HepG2 (cell line): ENCODE data around the gene SYNE1. TPM values are rescaled to one million over a fixed set of nuclear protein-coding genes. Genes with fewer than 3 reads are reported as not detected.

Experiments used
- ARNTL ChIP-seq: sonication (generic); formaldehyde crosslinking; IDR thresholded peaks from 2 replicates; pipeline ENCODE4 v1.4.0; 2020; ENCODE audit warnings: mild to moderate bottlenecking, missing genetic modification reagents
- ATRX ChIP-seq: sonication (generic); formaldehyde crosslinking; IDR thresholded peaks from 2 replicates; pipeline ENCODE4 v1.4.0; 2020; ENCODE audit warnings: missing genetic modification reagents, borderline replicate concordance
- CBX2 ChIP-seq, 2 experiments: fragments of 200-600 bp in 1 of 2; sonication (generic); formaldehyde crosslinking in 1 of 2; IDR thresholded peaks; 2 replicates each; pipeline versions ENCODE4 v1.7.0 to v1.8.1; 2018 to 2022; ENCODE audit warnings: low read depth in 2 of 2, low read length in 1 of 2, mild to moderate bottlenecking in 1 of 2, missing genetic modification reagents in 1 of 2
- CBX5 ChIP-seq: sonication (generic); formaldehyde crosslinking; IDR thresholded peaks from 2 replicates; pipeline ENCODE4 v1.4.0; 2020; ENCODE audit warnings: missing genetic modification reagents, borderline replicate concordance
- HMG20B ChIP-seq: conservative IDR thresholded peaks from 2 replicates; pipeline ENCODE4 v1.6.1; 2016; ENCODE audit warnings: missing genetic modification reagents, missing compliant biosample characterization
- KAT7 ChIP-seq: IDR thresholded peaks from 2 replicates; pipeline ENCODE4 v1.6.1; 2018; ENCODE audit warnings: borderline replicate concordance, missing compliant biosample characterization
- NCOA2 ChIP-seq: sonication (generic); formaldehyde crosslinking; IDR thresholded peaks from 2 replicates; pipeline ENCODE4 v1.8.0; 2022; ENCODE audit warnings: inconsistent platforms
- NCOA5 ChIP-seq: sonication (generic); formaldehyde crosslinking; IDR thresholded peaks from 2 replicates; pipeline ENCODE4 v1.4.0; 2020; ENCODE audit warnings: missing genetic modification reagents
- NFATC3 ChIP-seq: sonication (generic); formaldehyde crosslinking; IDR thresholded peaks from 2 replicates; pipeline ENCODE4 v1.5.1; 2020; ENCODE audit warnings: mild to moderate bottlenecking, missing genetic modification reagents
- SMAD1 ChIP-seq: sonication (generic); formaldehyde crosslinking; IDR thresholded peaks from 2 replicates; pipeline ENCODE4 v1.4.0; 2020; ENCODE audit warnings: missing genetic modification reagents, low read depth, mild to moderate bottlenecking, borderline replicate concordance
- THYN1 ChIP-seq: sonication (generic); formaldehyde crosslinking; IDR thresholded peaks from 2 replicates; pipeline ENCODE4 v1.8.1; 2023; ENCODE audit warnings: low read depth, mild to moderate bottlenecking, moderate library complexity, missing genetic modification reagents, borderline replicate concordance
- U2AF2 ChIP-seq: fragments of 200-400 bp; formaldehyde crosslinking; IDR thresholded peaks from 2 replicates; pipeline ENCODE4 v1.6.1; 2017; ENCODE audit warnings: low read depth, mild to moderate bottlenecking, low read length
- ZNF234 ChIP-seq: sonication (generic); formaldehyde crosslinking; conservative IDR thresholded peaks from 2 replicates; pipeline ENCODE4 v1.5.1; 2020; ENCODE audit warnings: mild to moderate bottlenecking, missing genetic modification reagents
- ZNF331 ChIP-seq: sonication (generic); formaldehyde crosslinking; IDR thresholded peaks from 2 replicates; pipeline ENCODE4 v1.4.0; 2020; ENCODE audit warnings: missing genetic modification reagents
- ZNF383 ChIP-seq: sonication (generic); formaldehyde crosslinking; IDR thresholded peaks from 2 replicates; pipeline ENCODE4 v1.4.0; 2020; ENCODE audit warnings: missing genetic modification reagents, mild to moderate bottlenecking, borderline replicate concordance
- ZNF747 ChIP-seq: sonication (generic); formaldehyde crosslinking; IDR thresholded peaks from 2 replicates; pipeline ENCODE4 v1.8.1; 2023; ENCODE audit warnings: missing genetic modification reagents, mild to moderate bottlenecking, borderline replicate concordance
- ZNF772 ChIP-seq: sonication (generic); formaldehyde crosslinking; IDR thresholded peaks from 2 replicates; pipeline ENCODE4 v1.5.0; 2020; ENCODE audit warnings: mild to moderate bottlenecking, missing genetic modification reagents
- polyA plus RNA-seq, 8 experiments: library from polyadenylated mRNA; depleted of rRNA in 3 of 8; stranded (reverse) in 7 of 8; unstranded in 1 of 8; fragments of >200 nt; fragmentation: Illumina TruSeq in 4 of 8; extraction: Trizol in 4 of 8; gene quantifications; 2 replicates each; pipeline versions ENCODE4 v1.2.1 to v1.2.3, GENCODE V29; 2011 to 2016; ENCODE audit warnings: low read depth in 4 of 8, missing spikeins in 1 of 8, mixed read lengths in 1 of 8; ENCODE audit not compliant: insufficient read depth in 1 of 8
- total RNA-seq, 5 experiments: library from RNA; depleted of rRNA; stranded (reverse); fragments of >200 nt; fragmentation: Illumina TruSeq; extraction: Trizol; gene quantifications; 2 replicates each; pipeline ENCODE4 v1.2.3, GENCODE V29; 2016; ENCODE audit warnings: low read depth in 1 of 5
- TF ChIP-seq, protein P1 (sequence below): sonication (generic); formaldehyde crosslinking; IDR thresholded peaks from 2 replicates; pipeline ENCODE4 v1.4.0; 2020; ENCODE audit warnings: mild to moderate bottlenecking, missing genetic modification reagents
- TF ChIP-seq, protein P2 (sequence below): sonication (generic); formaldehyde crosslinking; IDR thresholded peaks from 2 replicates; pipeline ENCODE4 v1.4.0; 2020; ENCODE audit warnings: mild to moderate bottlenecking, missing genetic modification reagents

The SYNE1 gene
- total and polyA plus RNA-seq, 2 of the 13 experiments (the other 11 are each of a cell fraction or from before 2014, with no cell fraction given): 5.5 to 15.9 TPM

DNA sequence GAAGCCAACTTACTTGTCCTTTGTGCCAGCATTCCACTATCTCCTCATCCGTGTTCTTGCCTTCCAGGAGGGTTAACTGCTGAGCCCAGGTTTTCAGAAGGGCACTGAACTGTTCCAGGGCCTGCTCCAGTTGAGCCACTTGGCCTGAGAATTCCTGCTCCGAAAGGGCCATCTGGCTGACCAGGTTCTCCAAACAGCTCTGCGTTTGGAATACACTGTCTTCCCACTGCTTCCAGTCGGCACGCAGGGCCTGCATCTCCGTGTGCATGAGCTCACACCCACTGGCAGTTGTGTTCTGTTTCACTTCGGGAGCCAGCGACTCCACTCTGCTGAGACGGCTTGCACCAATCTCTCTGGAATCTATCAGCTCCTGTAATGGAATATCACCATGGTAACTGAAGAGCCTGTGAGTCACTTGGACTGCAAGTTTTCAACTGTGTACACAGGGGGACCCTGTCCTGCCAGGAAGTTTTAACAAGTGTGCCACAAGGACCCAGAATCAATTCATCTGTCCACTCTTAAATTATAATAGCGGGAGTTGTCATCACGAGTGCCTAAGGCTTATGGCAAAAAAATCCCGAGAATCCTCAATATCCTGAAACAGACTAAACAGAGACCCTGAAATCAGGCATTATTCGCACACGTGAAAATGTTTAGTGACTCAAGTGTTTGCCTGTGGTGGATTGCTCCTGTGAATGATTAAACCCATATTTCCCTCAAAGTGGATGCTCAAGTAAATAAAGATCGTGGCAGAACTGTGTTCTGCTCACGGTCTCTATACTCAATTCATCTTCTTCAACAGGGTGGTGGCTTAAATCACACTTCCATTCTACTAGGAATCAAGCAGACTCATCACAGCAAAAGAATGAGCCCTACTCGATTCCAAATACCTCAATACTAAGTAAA lies 255.9 kb downstream of the SYNE1 start (continued):
- TF ChIP-seq KAT7 (CRISPR knock-in tag): no peak
- TF ChIP-seq NCOA2: no peak
- no peak for TF ChIP-seq NCOA5 (CRISPR knock-in tag)
- TF ChIP-seq CBX5 (CRISPR knock-in tag): peak; percentile 34; the same call in 1 of the 2 replicates
- no peak; the same call in 1 of the 2 replicates for TF ChIP-seq ZNF331 (CRISPR knock-in tag)
- no peak for TF ChIP-seq U2AF2
- TF ChIP-seq NFATC3 (CRISPR knock-in tag): peak; percentile 92
- TF ChIP-seq CBX2 (IDR thresholded peaks at IDR 0.05; ENCODE audit: low read depth, low read length): no peak
- peak; percentile 84; the same call in 1 of the 2 replicates for TF ChIP-seq CBX2 (CRISPR knock-in tag; IDR thresholded peaks at IDR 0.05; ENCODE audit: low read depth)
- peak; percentile 26; the same call in 1 of the 2 replicates for TF ChIP-seq SMAD1 (CRISPR knock-in tag)
- TF ChIP-seq ARNTL (CRISPR knock-in tag): no peak
- TF ChIP-seq HMG20B (CRISPR knock-in tag): no peak
- no peak for TF ChIP-seq THYN1 (CRISPR knock-in tag)
- TF ChIP-seq, protein P1, sequence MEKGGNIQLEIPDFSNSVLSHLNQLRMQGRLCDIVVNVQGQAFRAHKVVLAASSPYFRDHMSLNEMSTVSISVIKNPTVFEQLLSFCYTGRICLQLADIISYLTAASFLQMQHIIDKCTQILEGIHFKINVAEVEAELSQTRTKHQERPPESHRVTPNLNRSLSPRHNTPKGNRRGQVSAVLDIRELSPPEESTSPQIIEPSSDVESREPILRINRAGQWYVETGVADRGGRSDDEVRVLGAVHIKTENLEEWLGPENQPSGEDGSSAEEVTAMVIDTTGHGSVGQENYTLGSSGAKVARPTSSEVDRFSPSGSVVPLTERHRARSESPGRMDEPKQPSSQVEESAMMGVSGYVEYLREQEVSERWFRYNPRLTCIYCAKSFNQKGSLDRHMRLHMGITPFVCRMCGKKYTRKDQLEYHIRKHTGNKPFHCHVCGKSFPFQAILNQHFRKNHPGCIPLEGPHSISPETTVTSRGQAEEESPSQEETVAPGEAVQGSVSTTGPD: no peak
- no peak for TF ChIP-seq ZNF383 (CRISPR knock-in tag)
- TF ChIP-seq ZNF772 (CRISPR knock-in tag): peak; percentile 41; the same call in 1 of the 2 replicates
- no peak for TF ChIP-seq ZNF234
- TF ChIP-seq ZNF747 (CRISPR knock-in tag): peak; percentile 60; the same call in 1 of the 2 replicates
- TF ChIP-seq, protein P2, sequence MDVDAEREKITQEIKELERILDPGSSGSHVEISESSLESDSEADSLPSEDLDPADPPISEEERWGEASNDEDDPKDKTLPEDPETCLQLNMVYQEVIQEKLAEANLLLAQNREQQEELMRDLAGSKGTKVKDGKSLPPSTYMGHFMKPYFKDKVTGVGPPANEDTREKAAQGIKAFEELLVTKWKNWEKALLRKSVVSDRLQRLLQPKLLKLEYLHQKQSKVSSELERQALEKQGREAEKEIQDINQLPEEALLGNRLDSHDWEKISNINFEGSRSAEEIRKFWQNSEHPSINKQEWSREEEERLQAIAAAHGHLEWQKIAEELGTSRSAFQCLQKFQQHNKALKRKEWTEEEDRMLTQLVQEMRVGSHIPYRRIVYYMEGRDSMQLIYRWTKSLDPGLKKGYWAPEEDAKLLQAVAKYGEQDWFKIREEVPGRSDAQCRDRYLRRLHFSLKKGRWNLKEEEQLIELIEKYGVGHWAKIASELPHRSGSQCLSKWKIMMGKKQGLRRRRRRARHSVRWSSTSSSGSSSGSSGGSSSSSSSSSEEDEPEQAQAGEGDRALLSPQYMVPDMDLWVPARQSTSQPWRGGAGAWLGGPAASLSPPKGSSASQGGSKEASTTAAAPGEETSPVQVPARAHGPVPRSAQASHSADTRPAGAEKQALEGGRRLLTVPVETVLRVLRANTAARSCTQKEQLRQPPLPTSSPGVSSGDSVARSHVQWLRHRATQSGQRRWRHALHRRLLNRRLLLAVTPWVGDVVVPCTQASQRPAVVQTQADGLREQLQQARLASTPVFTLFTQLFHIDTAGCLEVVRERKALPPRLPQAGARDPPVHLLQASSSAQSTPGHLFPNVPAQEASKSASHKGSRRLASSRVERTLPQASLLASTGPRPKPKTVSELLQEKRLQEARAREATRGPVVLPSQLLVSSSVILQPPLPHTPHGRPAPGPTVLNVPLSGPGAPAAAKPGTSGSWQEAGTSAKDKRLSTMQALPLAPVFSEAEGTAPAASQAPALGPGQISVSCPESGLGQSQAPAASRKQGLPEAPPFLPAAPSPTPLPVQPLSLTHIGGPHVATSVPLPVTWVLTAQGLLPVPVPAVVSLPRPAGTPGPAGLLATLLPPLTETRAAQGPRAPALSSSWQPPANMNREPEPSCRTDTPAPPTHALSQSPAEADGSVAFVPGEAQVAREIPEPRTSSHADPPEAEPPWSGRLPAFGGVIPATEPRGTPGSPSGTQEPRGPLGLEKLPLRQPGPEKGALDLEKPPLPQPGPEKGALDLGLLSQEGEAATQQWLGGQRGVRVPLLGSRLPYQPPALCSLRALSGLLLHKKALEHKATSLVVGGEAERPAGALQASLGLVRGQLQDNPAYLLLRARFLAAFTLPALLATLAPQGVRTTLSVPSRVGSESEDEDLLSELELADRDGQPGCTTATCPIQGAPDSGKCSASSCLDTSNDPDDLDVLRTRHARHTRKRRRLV: no peak
- TF ChIP-seq ATRX: no peak
